Erythroblast (primary cell): ENCODE results near the gene HASPIN.
"Not testable (repeated sequence)": the region's sequence is repeated elsewhere in the genome, so short reads cannot be mapped to it uniquely, and the experiment has no call there.

Experiments
- DNase-seq, 2 experiments: peaks; one replicate each; lab custom pipeline; 2025; lab: John Stamatoyannopoulos, UW
- GATA1 ChIP-seq: IDR thresholded peaks from 2 replicates; pipeline ENCODE4 v1.6.1; 2011; ENCODE audit warnings: low read depth, mild to moderate bottlenecking, control low read depth, low read length, moderate library complexity
- POLR2A ChIP-seq: IDR thresholded peaks from 2 replicates; pipeline ENCODE4 v1.6.1; 2011; ENCODE audit warnings: mild to moderate bottlenecking, low read length

HASPIN gene

GRCh38 chr17:3689262-3690093 lies 34.2 kb upstream of the HASPIN start:
- no peak for DNase-seq
- TF ChIP-seq POLR2A (no peak), GATA1 (no peak)

GRCh38 chr17:3690094-3690715 lies 33.5 kb upstream of the HASPIN start:
- TF ChIP-seq GATA1 (no peak), POLR2A (no peak)
- DNase-seq, result no peak

- TF ChIP-seq GATA1, result no peak
- TF ChIP-seq POLR2A, result no peak
- DNase-seq, result no peak
Observed at GRCh38 chr17:3691617-3692067, 32.1 kb upstream of the HASPIN start.

GRCh38 chr17:3692346-3692745 lies 31.4 kb upstream of the HASPIN start:
- TF ChIP-seq GATA1, result no peak
- TF ChIP-seq POLR2A, result no peak

GRCh38 chr17:3693141-3693540 lies 30.6 kb upstream of the HASPIN start:
- TF ChIP-seq POLR2A (no peak), GATA1 (no peak)
- no peak for DNase-seq

More at GRCh38 chr17:3692346-3692745, 31.4 kb upstream of the HASPIN start:
- peak; percentile 24 to 35 for DNase-seq

GRCh38 chr17:3693829-3694231 lies 29.9 kb upstream of the HASPIN start:
- DNase-seq, result no peak
- TF ChIP-seq GATA1 (no peak), POLR2A (no peak)

- no peak for DNase-seq
- TF ChIP-seq GATA1, result no peak
- no peak for TF ChIP-seq POLR2A
Observed at GRCh38 chr17:3695129-3695722, 28.5 kb upstream of the HASPIN start.

GRCh38 chr17:3695723-3696411 lies 27.8 kb upstream of the HASPIN start, which contains the start of gene P2RX5:
Gene P2RX5 (minus strand): TSS chr17:3696155. CDS start chr17:3696005, 150 bp downstream.
- peak in 1 of 2 experiments; percentile 26 for DNase-seq
- TF ChIP-seq POLR2A, result no peak
- no peak for TF ChIP-seq GATA1

GRCh38 chr17:3697103-3697476 lies 26.6 kb upstream of the HASPIN start:
- TF ChIP-seq POLR2A, result no peak
- TF ChIP-seq GATA1, result no peak
- DNase-seq, result no peak

- TF ChIP-seq GATA1 (no peak), POLR2A (no peak)
- DNase-seq, result no peak
Observed at GRCh38 chr17:3698139-3698538, 25.6 kb upstream of the HASPIN start.

- no peak for DNase-seq
- TF ChIP-seq GATA1, result no peak
- no peak for TF ChIP-seq POLR2A
Observed at GRCh38 chr17:3699951-3700350, 23.8 kb upstream of the HASPIN start.

GRCh38 chr17:3702041-3702539 lies 21.6 kb upstream of the HASPIN start:
- not testable (repeated sequence) for DNase-seq

- no peak for TF ChIP-seq POLR2A
- no peak for TF ChIP-seq GATA1
- DNase-seq, result no peak
Observed at GRCh38 chr17:3704931-3705717, 18.6 kb upstream of the HASPIN start.

GRCh38 chr17:3705718-3705984 lies 18.1 kb upstream of the HASPIN start:
- not testable (repeated sequence) for DNase-seq
